H1 (cell line): ENCODE measurements around the gene ATXN7. TPM values are rescaled to one million over a fixed set of nuclear protein-coding genes. Genes with fewer than 3 reads are reported as not detected.

Experiments used
- CHD7 ChIP-seq: fragments of 300-600 bp; sonication (generic); IDR thresholded peaks from 2 replicates; pipeline ENCODE4 v1.7.1; 2012; ENCODE audit warnings: low read length, moderate library complexity, mild to moderate bottlenecking, inconsistent platforms; ENCODE audit not compliant: insufficient replicate concordance
- EGR1 ChIP-seq: IDR thresholded peaks from 2 replicates; pipeline ENCODE4 v1.6.1; 2011; ENCODE audit warnings: low read depth, low read length, borderline replicate concordance
- polyA plus RNA-seq, 7 experiments: library from polyadenylated mRNA; depleted of rRNA in 3 of 7; stranded (reverse) in 5 of 7; unstranded in 2 of 7; fragments of >200 nt in 5 of 7; fragments of 200-250 nt in 2 of 7; gene quantifications; 1 replicate in 5 of 7; 2 replicates in 1 of 7; 4 replicates in 1 of 7; pipeline versions ENCODE4 v1.2.1 to v1.2.3, GENCODE V29; 2011 to 2013; ENCODE audit warnings: missing spikeins in 2 of 7, mixed read lengths in 2 of 7
- total RNA-seq: library from RNA; stranded (reverse); fragmentation: NEBNext Ultra II Directional; extraction: Animal tissue kit (Norgen Biotek cat#: 25700); gene quantifications from 2 replicates; pipeline ENCODE4 v1.2.1, GENCODE V29; 2021

ATXN7 gene
- total and polyA plus RNA-seq, 2 of the 8 experiments (the other 6 are each of a cell fraction or from before 2014, with no cell fraction given) = 15.5 to 16.8 TPM

- TF ChIP-seq CHD7 (no peak), EGR1 (no peak)
These were observed 109.3 kb downstream of the ATXN7 start (continued) for GRCh38 chr3:63972987-63973386.
